Central memory CD8-positive, alpha-beta T cell (primary cell): ENCODE results near the gene SLCO1B3.

Source experiments
- ATAC-seq: fragments of 150-1000 bp; cut with Tn5 transposase; replicated peaks from 2 replicates; pipeline ENCODE4 v1.10.0; 2022; ENCODE audit warnings: mild to moderate bottlenecking, moderate FRiP score, moderate number of reproducible peaks; ENCODE audit not compliant: poor library complexity, severe bottlenecking; ENCODE audit errors: extremely low read depth
- DNase-seq, 2 donors: peaks; one replicate each; pipeline ENCODE4 v3.0.0; 2021; ENCODE audit warnings: low spot score in 2 of 2
- H3K27ac Mint-ChIP-seq: one replicate; pipeline ENCODE4 v1.8.0; 2022; ENCODE audit warnings: low read depth, mild to moderate bottlenecking, moderate library complexity, mixed read lengths
- H3K27me3 Mint-ChIP-seq: one replicate; pipeline ENCODE4 v1.8.0; 2022; ENCODE audit warnings: mixed read lengths
- H3K36me3 Mint-ChIP-seq: one replicate; pipeline ENCODE4 v1.8.0; 2022; ENCODE audit warnings: mild to moderate bottlenecking, moderate library complexity, mixed read lengths; ENCODE audit not compliant: insufficient read depth
- H3K4me1 Mint-ChIP-seq: one replicate; pipeline ENCODE4 v1.8.0; 2022; ENCODE audit warnings: mixed read lengths
- H3K4me3 Mint-ChIP-seq: one replicate; pipeline ENCODE4 v1.8.0; 2022; ENCODE audit warnings: mild to moderate bottlenecking, moderate library complexity, mixed read lengths
- H3K9me3 Mint-ChIP-seq: one replicate; pipeline ENCODE4 v1.8.0; 2022; ENCODE audit warnings: mixed read lengths

The SLCO1B3 gene

GRCh38 chr12:20917819-20918218 lies 107.3 kb downstream of the SLCO1B3 start:
- no peaks in the 10 kb centered on the region for H3K4me1 Mint-ChIP-seq
- H3K27ac Mint-ChIP-seq: no peak overlapping the region
- no peaks in the 10 kb centered on the region for H3K27me3 Mint-ChIP-seq
- H3K4me3 Mint-ChIP-seq: no peak overlapping the region
- ATAC-seq (no peak), DNase-seq (no peak)
- H3K36me3 Mint-ChIP-seq: no peaks in the 10 kb centered on the region
- peaks cover 20% of the 10 kb centered on the region for H3K9me3 Mint-ChIP-seq

DNA sequence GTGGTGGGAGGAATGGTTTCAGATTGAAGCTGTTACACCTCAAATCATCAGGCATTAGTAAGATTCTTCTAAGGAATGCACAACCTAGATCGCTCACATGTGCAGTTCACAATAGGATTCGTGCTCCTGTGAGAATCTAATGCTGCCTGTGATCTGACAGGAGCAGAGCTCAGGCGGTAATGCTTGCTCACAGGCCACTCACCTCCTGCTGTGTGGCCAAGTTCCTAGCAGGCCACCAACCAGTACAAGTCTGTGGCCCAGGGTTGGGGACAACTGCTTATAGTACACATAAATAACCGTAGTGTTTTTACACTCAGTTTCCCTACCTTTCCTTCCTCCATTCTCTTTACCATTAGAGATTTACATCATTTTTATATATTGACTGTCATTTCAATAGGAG lies 121.4 kb downstream of the SLCO1B3 start:
- no peak overlapping the region for H3K4me3 Mint-ChIP-seq
- DNase-seq: no peak
- no peaks in the 10 kb centered on the region for H3K4me1 Mint-ChIP-seq
- H3K27me3 Mint-ChIP-seq: no peaks in the 10 kb centered on the region
- H3K27ac Mint-ChIP-seq: no peak overlapping the region
- H3K9me3 Mint-ChIP-seq: peaks cover 15% of the 10 kb centered on the region
- no peak for ATAC-seq
- H3K36me3 Mint-ChIP-seq: no peaks in the 10 kb centered on the region

DNA sequence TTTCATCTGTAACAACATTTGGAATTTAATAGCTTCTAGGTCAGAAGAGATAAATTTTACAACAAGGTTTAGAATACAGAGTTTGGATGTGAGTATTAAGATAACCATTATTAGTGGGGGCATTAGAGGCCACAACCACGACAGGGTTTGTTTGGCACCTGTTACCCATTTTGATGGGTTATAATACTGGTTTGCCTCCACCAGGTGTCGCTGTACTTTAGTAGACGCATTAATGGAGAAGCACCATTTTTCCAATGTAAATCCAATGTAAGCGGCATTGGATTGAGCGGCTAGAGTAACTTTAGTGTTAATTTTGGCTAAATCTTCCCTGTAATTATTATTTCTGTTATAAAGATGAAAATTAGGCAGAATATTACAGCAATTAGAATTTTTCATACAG lies 136.2 kb downstream of the SLCO1B3 start:
- no peaks in the 10 kb centered on the region for H3K4me1 Mint-ChIP-seq
- ATAC-seq (no peak), DNase-seq (no peak)
- no peaks in the 10 kb centered on the region for H3K9me3 Mint-ChIP-seq
- H3K4me3 Mint-ChIP-seq: no peak overlapping the region
- no peaks in the 10 kb centered on the region for H3K36me3 Mint-ChIP-seq
- H3K27me3 Mint-ChIP-seq: no peaks in the 10 kb centered on the region
- no peak overlapping the region for H3K27ac Mint-ChIP-seq

GRCh38 chr12:20950248-20950647 lies 139.7 kb downstream of the SLCO1B3 start:
- ATAC-seq: no peak
- Mint-ChIP-seq H3K4me1 (no peaks in the 10 kb centered on the region), H3K27ac (no peak overlapping the region), H3K4me3 (no peak overlapping the region), H3K27me3 (no peaks in the 10 kb centered on the region), H3K9me3 (peaks cover 5% of the 10 kb centered on the region), H3K36me3 (no peaks in the 10 kb centered on the region)
- DNase-seq: no peak

DNA sequence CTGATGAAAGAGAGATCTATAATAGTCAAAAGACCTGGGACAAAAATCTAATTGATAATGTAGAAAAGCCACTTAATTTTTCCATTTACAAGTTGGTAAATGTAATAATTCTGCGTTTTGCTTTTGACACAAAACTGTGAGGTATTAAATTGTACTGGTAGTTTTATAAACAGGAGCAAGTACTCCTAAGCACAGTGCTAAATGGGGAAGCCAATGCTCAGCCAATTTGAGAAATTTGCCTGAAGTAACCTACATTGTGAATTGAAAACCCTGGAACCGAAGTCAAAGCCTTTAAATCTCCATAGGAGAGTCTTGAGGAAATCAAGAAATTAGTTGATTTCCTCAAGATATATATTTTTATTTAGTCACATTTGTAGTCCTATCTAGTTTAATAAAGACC lies 152.8 kb downstream of the SLCO1B3 start:
- DNase-seq (no peak), ATAC-seq (no peak)
- no peaks in the 10 kb centered on the region for H3K36me3 Mint-ChIP-seq
- no peak overlapping the region for H3K4me3 Mint-ChIP-seq
- no peaks in the 10 kb centered on the region for H3K27me3 Mint-ChIP-seq
- no peaks in the 10 kb centered on the region for H3K4me1 Mint-ChIP-seq
- H3K9me3 Mint-ChIP-seq: peaks cover 6% of the 10 kb centered on the region
- no peak overlapping the region for H3K27ac Mint-ChIP-seq

GRCh38 chr12:20963762-20964161 lies 153.3 kb downstream of the SLCO1B3 start:
- Mint-ChIP-seq H3K27me3 (no peaks in the 10 kb centered on the region), H3K9me3 (peaks cover 5% of the 10 kb centered on the region), H3K27ac (no peak overlapping the region), H3K36me3 (no peaks in the 10 kb centered on the region), H3K4me3 (no peak overlapping the region), H3K4me1 (no peaks in the 10 kb centered on the region)
- DNase-seq: no peak
- no peak for ATAC-seq
